HEK293 (cell line): ENCODE measurements around the gene MUC20.
"Not testable (repeated sequence)": the region's sequence is repeated elsewhere in the genome, so short reads cannot be mapped to it uniquely, and the experiment has no call there.

Source experiments
- CTCF ChIA-PET: fragments of 350-600 bp; formaldehyde crosslinking; extraction: SDS; loops from one replicate; lab custom pipeline; 2021; ENCODE audit warnings: antibody characterized with exemption; lab: Yijun Ruan, JAX
- POLR2A ChIA-PET: fragments of 300-600 bp; formaldehyde crosslinking; extraction: SDS; loops from one replicate; lab custom pipeline; 2020; ENCODE audit warnings: antibody characterized with exemption, inconsistent platforms; lab: Yijun Ruan, JAX
- H3K27ac ChIP-seq: fragments of 200-500 bp; sonication (Bioruptor generic); 2 replicates; pipeline ENCODE4 v1.5.1; 2014; ENCODE audit warnings: low read depth, low read length, control low read depth, inconsistent platforms; ENCODE audit errors: extremely low read depth
- H3K36me3 ChIP-seq, 2 experiments: fragments of 200-500 bp in 1 of 2; sonication (Bioruptor generic) in 1 of 2; 1 replicate in 1 of 2; 2 replicates in 1 of 2; pipeline ENCODE4 v1.5.1; 2014 to 2017; ENCODE audit warnings: inconsistent platforms in 2 of 2, low read length in 2 of 2; ENCODE audit not compliant: control insufficient read depth in 2 of 2, insufficient read depth in 1 of 2
- H3K4me1 ChIP-seq: fragments of 200-500 bp; sonication (Bioruptor generic); 2 replicates; pipeline ENCODE4 v1.5.1; 2014; ENCODE audit warnings: mild to moderate bottlenecking, low read length, inconsistent platforms; ENCODE audit not compliant: control insufficient read depth, insufficient read depth
- H3K4me3 ChIP-seq: 2 replicates; pipeline ENCODE4 v1.5.1; 2011; ENCODE audit warnings: low read depth, mild to moderate bottlenecking, control low read depth, low read length, moderate library complexity
- H3K9me3 ChIP-seq: fragments of 200-500 bp; sonication (Bioruptor generic); 2 replicates; pipeline ENCODE4 v1.5.1; 2014; ENCODE audit warnings: low read depth, low read length, inconsistent platforms; ENCODE audit not compliant: control insufficient read depth, insufficient read depth
- HOXA7 ChIP-seq: sonication (generic); formaldehyde crosslinking; IDR thresholded peaks from 2 replicates; pipeline ENCODE4 v1.8.1; 2022; ENCODE audit warnings: missing genetic modification reagents, borderline replicate concordance
- HOXD13 ChIP-seq: sonication (generic); formaldehyde crosslinking; IDR thresholded peaks from 2 replicates; pipeline ENCODE4 v1.8.0; 2022; ENCODE audit warnings: missing genetic modification reagents, borderline replicate concordance
- SP2 ChIP-seq: fragments of 450-650 bp; formaldehyde crosslinking; IDR thresholded peaks from 2 replicates; pipeline ENCODE4 v1.5.1; 2016; ENCODE audit warnings: missing biosample characterization, missing genetic modification characterization
- ZBTB11 ChIP-seq: fragments of 450-650 bp; formaldehyde crosslinking; conservative IDR thresholded peaks from 2 replicates; pipeline ENCODE4 v1.5.1; 2016; ENCODE audit warnings: low read depth, missing biosample characterization, missing genetic modification characterization
- ZFP41 ChIP-seq: fragments of 450-650 bp; formaldehyde crosslinking; IDR thresholded peaks from 2 replicates; pipeline ENCODE4 v1.5.1; 2016; ENCODE audit warnings: missing biosample characterization, missing genetic modification characterization, borderline replicate concordance
- ZNF223 ChIP-seq: fragments of 450-650 bp; formaldehyde crosslinking; IDR thresholded peaks from 2 replicates; pipeline ENCODE4 v1.5.1; 2016; ENCODE audit warnings: missing biosample characterization, missing genetic modification characterization
- ZNF24 ChIP-seq: fragments of 450-650 bp; formaldehyde crosslinking; IDR thresholded peaks from 2 replicates; pipeline ENCODE4 v1.5.1; 2016; ENCODE audit warnings: missing biosample characterization, missing genetic modification characterization
- ZNF596 ChIP-seq: fragments of 450-650 bp; IDR thresholded peaks from 2 replicates; pipeline ENCODE4 v1.5.0; 2018; ENCODE audit warnings: missing biosample characterization, mild to moderate bottlenecking, missing genetic modification characterization, moderate library complexity
- ZNF76 ChIP-seq: fragments of 450-650 bp; formaldehyde crosslinking; IDR thresholded peaks from 2 replicates; pipeline ENCODE4; 2016; ENCODE audit warnings: low read depth, missing biosample characterization, missing genetic modification characterization, borderline replicate concordance
- ZNF791 ChIP-seq: fragments of 450-650 bp; formaldehyde crosslinking; IDR thresholded peaks from 2 replicates; pipeline ENCODE4 v1.5.1; 2016; ENCODE audit warnings: missing biosample characterization, missing genetic modification characterization
- ZSCAN23 ChIP-seq: fragments of 450-650 bp; formaldehyde crosslinking; IDR thresholded peaks from 2 replicates; pipeline ENCODE4 v1.5.1; 2016; ENCODE audit warnings: missing biosample characterization, missing genetic modification characterization
- ZSCAN4 ChIP-seq: fragments of 450-650 bp; formaldehyde crosslinking; IDR thresholded peaks from 2 replicates; pipeline ENCODE4 v1.5.1; 2017; ENCODE audit warnings: missing biosample characterization, missing genetic modification characterization
- TF ChIP-seq, protein P1 (sequence below): fragments of 450-650 bp; formaldehyde crosslinking; IDR thresholded peaks from 2 replicates; pipeline ENCODE4 v1.5.0; 2017; ENCODE audit warnings: missing biosample characterization, missing genetic modification characterization, borderline replicate concordance

MUC20 gene

GRCh38 chr3:195693428-195694216 is 27.2 kb upstream of the MUC20 start:
- no peak overlapping the region for H3K27ac ChIP-seq
- H3K36me3 ChIP-seq = peaks cover 0 to 31% of the 10 kb centered on the region in 2 experiments; a peak in 2 of 3 replicates
- TF ChIP-seq SP2 (tag by site-specific recombination) (no peak), ZBTB11 (tag by site-specific recombination) (no peak), ZNF24 (no peak), HOXA7 (CRISPR knock-in tag) (no peak), HOXD13 (CRISPR knock-in tag) (no peak), ZFP41 (no peak), ZNF596 (no peak), ZNF791 (tag by site-specific recombination) (no peak), ZNF223 (no peak), ZNF76 (tag by site-specific recombination) (no peak)
- TF ChIP-seq, protein P1, sequence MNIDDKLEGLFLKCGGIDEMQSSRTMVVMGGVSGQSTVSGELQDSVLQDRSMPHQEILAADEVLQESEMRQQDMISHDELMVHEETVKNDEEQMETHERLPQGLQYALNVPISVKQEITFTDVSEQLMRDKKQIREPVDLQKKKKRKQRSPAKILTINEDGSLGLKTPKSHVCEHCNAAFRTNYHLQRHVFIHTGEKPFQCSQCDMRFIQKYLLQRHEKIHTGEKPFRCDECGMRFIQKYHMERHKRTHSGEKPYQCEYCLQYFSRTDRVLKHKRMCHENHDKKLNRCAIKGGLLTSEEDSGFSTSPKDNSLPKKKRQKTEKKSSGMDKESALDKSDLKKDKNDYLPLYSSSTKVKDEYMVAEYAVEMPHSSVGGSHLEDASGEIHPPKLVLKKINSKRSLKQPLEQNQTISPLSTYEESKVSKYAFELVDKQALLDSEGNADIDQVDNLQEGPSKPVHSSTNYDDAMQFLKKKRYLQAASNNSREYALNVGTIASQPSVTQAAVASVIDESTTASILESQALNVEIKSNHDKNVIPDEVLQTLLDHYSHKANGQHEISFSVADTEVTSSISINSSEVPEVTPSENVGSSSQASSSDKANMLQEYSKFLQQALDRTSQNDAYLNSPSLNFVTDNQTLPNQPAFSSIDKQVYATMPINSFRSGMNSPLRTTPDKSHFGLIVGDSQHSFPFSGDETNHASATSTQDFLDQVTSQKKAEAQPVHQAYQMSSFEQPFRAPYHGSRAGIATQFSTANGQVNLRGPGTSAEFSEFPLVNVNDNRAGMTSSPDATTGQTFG (tag by site-specific recombination) = no peak
- TF ChIP-seq, all 188 proteins: peak for 0
- H3K4me3 ChIP-seq = no peak overlapping the region
- no peaks in the 10 kb centered on the region for H3K4me1 ChIP-seq
- no peaks in the 10 kb centered on the region for H3K9me3 ChIP-seq
- POLR2A ChIA-PET = no interaction called here
- CTCF ChIA-PET = no interaction called here

DNA sequence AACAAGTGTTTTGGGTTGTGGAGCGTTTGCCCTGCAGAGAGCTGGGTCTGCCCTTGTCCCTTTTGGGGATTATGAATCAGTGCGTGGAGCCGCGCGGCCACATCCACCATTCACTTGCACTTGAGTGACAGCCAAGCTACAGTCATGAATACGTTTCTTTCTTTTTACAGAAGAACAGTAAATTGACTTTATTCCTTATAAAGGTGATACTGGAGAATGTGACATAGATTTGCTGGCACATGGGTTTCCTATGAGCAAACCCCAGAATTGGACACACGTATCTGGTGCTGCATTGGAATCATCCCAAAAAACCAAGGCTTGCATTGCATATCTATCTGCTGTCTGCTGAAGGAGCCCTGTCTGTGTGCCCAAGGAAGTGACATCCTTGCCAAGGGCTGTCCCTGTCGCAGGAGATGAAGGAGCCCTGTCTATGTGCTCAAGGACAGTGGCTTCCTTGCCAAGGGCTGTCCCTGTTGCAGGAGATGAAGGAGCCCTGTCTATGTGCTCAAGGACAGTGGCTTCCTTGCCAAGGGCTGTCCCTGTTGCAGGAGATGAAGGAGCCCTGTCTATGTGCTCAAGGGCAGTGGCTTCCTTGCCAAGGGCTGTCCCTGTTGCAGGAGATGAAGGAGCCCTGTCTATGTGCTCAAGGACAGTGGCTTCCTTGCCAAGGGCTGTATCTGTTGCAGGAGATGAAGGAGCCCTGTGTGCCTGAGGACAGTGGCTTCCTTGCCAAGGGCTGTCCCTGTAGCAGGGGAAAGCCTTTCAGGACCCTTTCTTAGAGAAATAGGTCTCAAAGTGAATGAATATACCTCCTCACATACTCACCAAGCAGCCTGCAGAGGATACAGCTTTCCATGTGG is 26.3 kb upstream of the MUC20 start:
- H3K4me1 ChIP-seq, H3K4me3 ChIP-seq, H3K9me3 ChIP-seq, H3K27ac ChIP-seq, POLR2A ChIA-PET: not testable (repeated sequence)
- H3K36me3 ChIP-seq = peaks cover 0 to 26% of the 10 kb centered on the region in 2 experiments; a peak in 2 of 3 replicates
- CTCF ChIA-PET = interaction anchor here (0.6 kb wide), 1 partner anchor 219 kb away, joined by 3 read pairs; no protein-coding TSS in a partner anchor

- ChIA-PET POLR2A (no interaction called here), CTCF (no interaction called here)
- H3K9me3 ChIP-seq = no peaks in the 10 kb centered on the region
- TF ChIP-seq ZSCAN4 = no peak
- no peak for TF ChIP-seq ZSCAN23 (tag by site-specific recombination)
- H3K4me1 ChIP-seq = no peaks in the 10 kb centered on the region
- H3K36me3 ChIP-seq = peaks cover 0 to 28% of the 10 kb centered on the region in 2 experiments; a peak in 2 of 3 replicates
- no peak overlapping the region for H3K4me3 ChIP-seq
- no peak overlapping the region for H3K27ac ChIP-seq
Observed at GRCh38 chr3:195696632-195697278, 24.0 kb upstream of the MUC20 start.
